ENCODE measurements around the gene TMEM178A.
"Not testable (repeated sequence)": the region's sequence is repeated elsewhere in the genome, so short reads cannot be mapped to it uniquely, and the experiment has no call there.

Gene TMEM178A

GRCh38 chr2:39665811-39666490, at the start of gene TMEM178A:
Gene TMEM178A, plus strand, starts transcription at chr2:39665917. Its CDS starts 58 bp downstream, at chr2:39665975.
- in situ Hi-C loops (cut with HindIII; ENCODE audit: low sequenced_read_pairs), result no loop called here

- in situ Hi-C loops (cut with HindIII; ENCODE audit: low sequenced_read_pairs), result no loop called here
These were observed 47.5 kb upstream of the TMEM178A start for GRCh38 chr2:39618236-39618635.

- in situ Hi-C loops (cut with HindIII; ENCODE audit: low sequenced_read_pairs), result no loop called here
These were observed 47.0 kb upstream of the TMEM178A start for GRCh38 chr2:39618736-39619135.

DNA sequence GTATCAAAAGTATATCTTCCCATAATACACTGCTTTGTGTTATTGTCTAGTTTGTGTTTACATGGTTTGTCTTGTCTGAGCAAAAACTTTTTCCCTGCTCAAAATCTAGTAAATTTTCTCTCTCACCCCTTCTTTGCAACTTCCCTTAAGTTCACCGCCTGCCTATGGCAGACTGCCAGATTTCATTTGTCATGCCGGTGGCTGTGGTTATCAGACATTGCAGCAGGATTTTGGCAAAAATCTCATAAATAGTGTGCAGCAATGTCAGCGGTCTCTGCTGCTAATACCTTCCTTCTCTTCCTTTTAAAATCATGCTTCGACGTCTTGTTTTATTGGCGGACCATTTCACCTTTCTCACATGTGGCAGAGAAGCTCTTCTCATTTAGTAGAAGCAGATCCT, 45.6 kb upstream of the TMEM178A start:
- in situ Hi-C loops (cut with HindIII; ENCODE audit: low sequenced_read_pairs), result no loop called here

DNA sequence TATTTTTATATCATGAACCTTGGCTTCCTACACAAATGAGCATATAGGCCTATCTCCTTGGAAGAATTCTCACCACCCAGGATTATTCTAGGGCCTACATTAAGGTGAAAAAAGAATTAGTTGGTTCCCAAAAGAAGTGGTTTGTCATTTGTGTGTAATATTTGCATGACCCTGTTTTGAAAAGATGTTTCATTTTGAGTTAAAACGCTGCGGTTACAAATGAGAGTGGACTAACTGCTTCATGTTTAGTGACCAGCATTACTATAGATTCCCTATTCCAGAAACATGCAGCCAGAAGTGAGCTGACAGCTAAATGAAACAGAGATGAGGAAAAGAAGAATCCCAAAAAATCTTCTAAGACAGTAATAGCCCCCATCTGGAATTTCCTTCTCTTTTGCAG, 44.1 kb upstream of the TMEM178A start:
- in situ Hi-C loops (cut with HindIII; ENCODE audit: low sequenced_read_pairs), result no loop called here

GRCh38 chr2:39622860-39623259, 42.9 kb upstream of the TMEM178A start:
- in situ Hi-C loops (cut with HindIII; ENCODE audit: low sequenced_read_pairs), result no loop called here

GRCh38 chr2:39623917-39624316, 41.8 kb upstream of the TMEM178A start:
- in situ Hi-C loops (cut with HindIII; ENCODE audit: low sequenced_read_pairs), result no loop called here

GRCh38 chr2:39625193-39625926, 40.4 kb upstream of the TMEM178A start:
- in situ Hi-C loops (cut with HindIII; ENCODE audit: low sequenced_read_pairs), result no loop called here

DNA sequence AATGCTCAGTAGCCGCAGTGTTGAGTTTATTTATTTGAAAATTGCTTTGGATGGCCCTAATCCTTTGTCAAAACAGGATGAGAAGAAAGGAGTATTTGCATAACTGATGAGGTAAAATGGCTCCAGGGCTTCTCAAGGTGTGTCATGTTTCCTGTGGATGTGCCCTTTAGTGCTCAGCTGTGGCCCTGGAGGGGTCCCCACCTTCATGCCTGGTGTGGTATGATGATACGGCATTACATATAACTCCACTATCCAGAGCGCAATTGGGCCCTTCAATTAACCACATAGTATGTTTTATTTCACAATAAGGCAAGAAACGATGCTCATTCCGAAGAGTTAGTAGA, 39.8 kb upstream of the TMEM178A start:
- in situ Hi-C loops (cut with HindIII; ENCODE audit: low sequenced_read_pairs), result no loop called here

DNA sequence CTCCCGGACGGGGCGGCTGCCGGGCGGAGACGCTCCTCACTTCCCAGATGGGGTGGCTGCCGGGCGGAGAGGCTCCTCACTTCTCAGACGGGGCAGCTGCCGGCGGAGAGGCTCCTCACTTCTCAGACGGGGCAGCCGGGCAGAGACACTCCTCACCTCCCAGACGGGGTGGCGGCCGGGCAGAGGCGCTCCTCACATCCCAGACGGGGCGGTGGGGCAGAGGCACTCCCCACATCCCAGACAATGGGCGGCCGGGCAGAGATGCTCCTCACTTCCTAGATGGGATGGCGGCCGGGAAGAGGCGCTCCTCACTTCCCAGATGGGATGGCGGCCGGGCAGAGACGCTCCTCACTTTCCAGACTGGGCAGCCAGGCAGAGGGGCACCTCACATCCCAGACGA, 37.4 kb upstream of the TMEM178A start:
- in situ Hi-C loops (cut with HindIII; ENCODE audit: low sequenced_read_pairs), result not testable (repeated sequence)

GRCh38 chr2:39629646-39630045, 36.1 kb upstream of the TMEM178A start:
- in situ Hi-C loops (cut with HindIII; ENCODE audit: low sequenced_read_pairs), result no loop called here

GRCh38 chr2:39631256-39631655, 34.5 kb upstream of the TMEM178A start:
- in situ Hi-C loops (cut with HindIII; ENCODE audit: low sequenced_read_pairs), result no loop called here

GRCh38 chr2:39631718-39632117, 34.0 kb upstream of the TMEM178A start:
- in situ Hi-C loops (cut with HindIII; ENCODE audit: low sequenced_read_pairs), result no loop called here

DNA sequence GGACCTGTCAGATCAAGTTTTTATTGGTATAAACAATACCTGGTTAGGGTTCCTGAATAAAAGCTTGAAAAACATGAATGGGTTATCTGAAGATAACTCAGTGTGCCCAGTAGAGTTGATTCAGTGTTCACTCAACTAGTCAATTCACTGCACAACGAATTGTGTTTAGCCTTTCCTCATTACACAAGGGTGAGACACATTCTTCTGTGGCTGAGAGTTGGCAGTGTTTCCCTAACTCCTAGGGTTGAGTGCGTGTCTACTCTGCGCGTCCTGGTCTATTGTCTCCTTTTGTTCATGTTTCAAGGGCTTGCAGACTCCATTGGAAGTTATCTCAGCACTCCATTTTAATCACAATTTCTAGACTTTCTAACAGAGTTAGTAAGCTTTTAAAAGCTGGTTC, 32.8 kb upstream of the TMEM178A start:
- in situ Hi-C loops (cut with HindIII; ENCODE audit: low sequenced_read_pairs), result no loop called here

DNA sequence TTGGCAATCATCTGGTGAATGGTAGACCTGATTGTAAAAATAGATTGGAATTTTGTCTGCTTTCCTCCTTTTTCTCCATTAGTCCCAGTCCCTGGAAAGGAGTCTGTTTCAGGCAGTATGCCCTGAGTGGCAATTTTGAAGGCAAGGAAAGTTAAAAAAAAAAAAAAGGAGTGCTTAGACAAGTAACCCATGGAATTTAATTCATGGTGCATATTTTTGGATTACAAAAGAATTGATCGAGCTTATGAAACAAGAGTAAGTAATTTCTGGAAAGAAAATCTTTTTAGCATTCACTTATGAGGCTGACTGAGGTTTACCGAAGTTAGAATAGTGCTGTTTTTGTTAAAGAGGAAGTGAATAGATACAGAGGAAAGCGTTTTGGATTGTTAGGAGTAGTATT, 29.4 kb upstream of the TMEM178A start:
- in situ Hi-C loops (cut with HindIII; ENCODE audit: low sequenced_read_pairs), result no loop called here

DNA sequence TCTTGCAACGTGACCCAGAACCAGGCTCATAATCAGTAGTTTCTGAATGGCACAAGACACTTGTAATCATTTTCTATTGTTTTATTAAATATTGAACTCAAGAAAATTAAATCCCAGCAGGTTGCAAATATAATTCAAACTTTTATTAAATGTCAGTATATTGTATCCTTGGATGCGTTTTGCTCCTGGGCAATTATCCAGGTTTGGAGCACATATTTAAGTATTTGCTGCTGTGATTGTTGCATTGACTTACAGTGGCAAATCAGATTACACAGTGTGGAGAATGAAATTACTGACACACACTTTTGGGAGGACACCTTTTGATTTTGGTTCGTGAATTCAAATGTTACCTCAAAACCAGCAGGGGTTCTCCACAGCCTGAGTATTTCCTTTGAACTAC, 27.1 kb upstream of the TMEM178A start:
- in situ Hi-C loops (cut with HindIII; ENCODE audit: low sequenced_read_pairs), result no loop called here

- in situ Hi-C loops (cut with HindIII; ENCODE audit: low sequenced_read_pairs), result no loop called here
These were observed 25.6 kb upstream of the TMEM178A start for GRCh38 chr2:39640107-39640506.

- in situ Hi-C loops (cut with HindIII; ENCODE audit: low sequenced_read_pairs), result no loop called here
These were observed 25.0 kb upstream of the TMEM178A start for GRCh38 chr2:39640681-39641080.

- in situ Hi-C loops (cut with HindIII; ENCODE audit: low sequenced_read_pairs), result no loop called here
These were observed 24.1 kb upstream of the TMEM178A start for GRCh38 chr2:39641635-39642034.

- in situ Hi-C loops (cut with HindIII; ENCODE audit: low sequenced_read_pairs), result no loop called here
These were observed 23.5 kb upstream of the TMEM178A start for GRCh38 chr2:39642051-39642718.

GRCh38 chr2:39645826-39646225, 19.9 kb upstream of the TMEM178A start:
- in situ Hi-C loops (cut with HindIII; ENCODE audit: low sequenced_read_pairs), result no loop called here

DNA sequence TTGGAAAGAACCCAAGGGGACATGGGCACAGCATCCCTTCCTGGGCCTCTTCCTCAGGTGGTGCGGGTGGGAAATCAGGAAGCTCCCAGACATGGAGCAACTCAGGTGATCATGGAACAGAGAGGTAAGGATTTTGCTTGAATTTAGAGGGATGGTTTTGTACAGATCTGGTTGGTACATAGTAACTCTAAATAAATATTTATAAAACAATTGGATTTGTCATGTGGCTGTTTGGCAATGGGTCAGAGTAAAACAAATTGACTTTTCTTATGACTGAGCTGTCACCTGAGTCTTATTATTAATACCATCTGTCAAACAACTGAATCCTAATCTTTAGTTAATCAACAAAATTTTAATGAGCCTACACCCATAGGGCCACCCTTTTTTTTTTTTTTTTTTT, 19.4 kb upstream of the TMEM178A start:
- in situ Hi-C loops (cut with HindIII; ENCODE audit: low sequenced_read_pairs), result no loop called here

All from endothelial cell of hepatic sinusoid (primary cell).